Measurements from ENCODE around the gene ADAMTS2. TPM values are rescaled to one million over a fixed set of nuclear protein-coding genes. Genes with fewer than 3 reads are reported as not detected.

The ADAMTS2 gene
- total RNA-seq, 2 experiments from 2014 or later = not detected

DNA sequence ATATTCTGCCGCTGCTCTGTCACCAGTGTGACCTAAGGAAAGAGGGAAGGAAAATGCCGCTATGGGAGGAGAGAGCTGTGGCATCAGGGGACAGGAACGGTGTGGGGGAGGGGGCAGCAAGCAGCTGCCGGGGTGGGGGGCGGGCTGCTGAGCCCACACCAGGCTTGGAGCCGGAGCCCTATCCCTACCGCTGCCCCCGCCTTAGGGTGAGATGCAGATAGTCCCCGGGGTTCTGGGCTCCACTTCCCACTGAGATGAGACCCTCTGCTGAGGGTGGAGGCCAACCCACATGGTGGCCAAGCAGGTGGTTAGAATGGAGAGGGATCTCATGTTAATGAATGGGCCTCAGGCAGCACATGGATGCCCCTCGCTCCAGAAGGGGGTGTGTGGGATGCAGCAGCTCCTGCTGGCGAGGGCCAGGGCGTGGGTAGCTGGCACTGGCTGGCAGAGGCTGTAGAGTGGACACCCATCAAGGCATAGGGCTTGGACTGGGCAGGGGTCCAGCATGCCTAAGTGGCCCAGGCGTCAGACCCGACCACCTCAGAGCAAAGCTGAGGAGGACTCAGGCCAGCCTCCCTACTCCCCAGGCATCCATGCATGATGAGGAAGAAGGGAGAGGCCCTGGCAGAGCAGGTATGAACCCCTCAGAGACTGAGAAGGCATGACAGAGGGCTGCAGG lies 153.6 kb downstream of the ADAMTS2 start:
- no peak overlapping the region for H3K27ac ChIP-seq (ENCODE audit: low read depth in 1 of 2, low read length in 2 of 2)
- no peaks in the 10 kb centered on the region for H3K36me3 ChIP-seq (ENCODE audit: insufficient read depth, low read length)
- Mint-ChIP-seq H3K4me3 (no peak overlapping the region), H3K9me3 (no peaks in the 10 kb centered on the region), H3K36me3 (ENCODE audit: low read depth) (no peaks in the 10 kb centered on the region), H3K4me1 (ENCODE audit: low read depth) (no peaks in the 10 kb centered on the region), H3K27me3 (no peaks in the 10 kb centered on the region), H3K27ac (no peak overlapping the region)
- POLR2A ChIA-PET = no interaction called here
- no peaks in the 10 kb centered on the region for H3K4me1 ChIP-seq (ENCODE audit: insufficient read depth, low read length)
- H3K9me3 ChIP-seq (ENCODE audit: control insufficient read depth in 1 of 2, insufficient read depth in 1 of 2, low read length in 2 of 2) = peaks cover 0 to 6% of the 10 kb centered on the region in 2 experiments
- TF ChIP-seq, protein P1, sequence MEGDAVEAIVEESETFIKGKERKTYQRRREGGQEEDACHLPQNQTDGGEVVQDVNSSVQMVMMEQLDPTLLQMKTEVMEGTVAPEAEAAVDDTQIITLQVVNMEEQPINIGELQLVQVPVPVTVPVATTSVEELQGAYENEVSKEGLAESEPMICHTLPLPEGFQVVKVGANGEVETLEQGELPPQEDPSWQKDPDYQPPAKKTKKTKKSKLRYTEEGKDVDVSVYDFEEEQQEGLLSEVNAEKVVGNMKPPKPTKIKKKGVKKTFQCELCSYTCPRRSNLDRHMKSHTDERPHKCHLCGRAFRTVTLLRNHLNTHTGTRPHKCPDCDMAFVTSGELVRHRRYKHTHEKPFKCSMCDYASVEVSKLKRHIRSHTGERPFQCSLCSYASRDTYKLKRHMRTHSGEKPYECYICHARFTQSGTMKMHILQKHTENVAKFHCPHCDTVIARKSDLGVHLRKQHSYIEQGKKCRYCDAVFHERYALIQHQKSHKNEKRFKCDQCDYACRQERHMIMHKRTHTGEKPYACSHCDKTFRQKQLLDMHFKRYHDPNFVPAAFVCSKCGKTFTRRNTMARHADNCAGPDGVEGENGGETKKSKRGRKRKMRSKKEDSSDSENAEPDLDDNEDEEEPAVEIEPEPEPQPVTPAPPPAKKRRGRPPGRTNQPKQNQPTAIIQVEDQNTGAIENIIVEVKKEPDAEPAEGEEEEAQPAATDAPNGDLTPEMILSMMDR (IDR thresholded peaks at IDR 0.05) = no peak
- DNase-seq (no peak), ATAC-seq (ENCODE audit: poor library complexity) (no peak)
- intact Hi-C loops (cut with DNase I, micrococcal nuclease) = no loop called here
- no peak overlapping the region for H3K4me3 ChIP-seq (ENCODE audit: low read length)
- CTCF ChIA-PET = no interaction called here
- no peaks in the 10 kb centered on the region for H3K27me3 ChIP-seq (ENCODE audit: control insufficient read depth in 1 of 2, insufficient read depth in 2 of 2, low read length in 2 of 2)

DNA sequence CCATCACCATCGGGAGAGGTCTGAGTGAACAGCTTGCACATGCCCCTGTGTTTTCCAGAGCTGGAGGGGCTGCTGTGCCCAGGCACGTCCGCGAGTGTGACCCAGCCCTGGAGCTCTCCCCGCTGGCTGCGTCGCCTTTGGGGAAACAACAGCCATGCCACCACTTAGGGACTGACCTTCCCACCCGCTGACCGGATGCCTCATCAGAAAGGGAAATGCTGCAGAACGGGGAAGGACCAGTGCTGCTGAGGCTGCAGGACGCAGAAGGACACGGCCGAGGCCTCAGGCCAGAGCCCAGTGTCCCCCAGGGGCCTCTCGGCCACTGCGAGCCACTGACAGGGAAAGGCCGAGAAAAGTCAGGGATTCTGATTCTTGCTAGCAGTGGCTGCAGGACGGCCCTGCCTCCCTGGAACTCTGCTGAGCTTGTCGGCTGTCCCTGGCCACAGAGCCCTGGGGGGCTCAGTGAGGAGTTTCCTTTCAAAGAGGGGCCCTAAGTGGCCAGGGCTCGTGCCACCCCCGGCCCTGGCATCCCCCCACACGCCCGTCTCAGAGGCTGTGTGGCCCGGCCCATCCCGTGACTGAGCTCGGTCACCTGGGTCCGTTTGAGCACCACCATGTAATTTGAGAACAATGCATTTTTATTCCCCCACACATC lies 154.3 kb downstream of the ADAMTS2 start:
- no peaks in the 10 kb centered on the region for H3K4me1 ChIP-seq (ENCODE audit: insufficient read depth, low read length)
- peaks cover 0 to 6% of the 10 kb centered on the region in 2 experiments for H3K9me3 ChIP-seq (ENCODE audit: control insufficient read depth in 1 of 2, insufficient read depth in 1 of 2, low read length in 2 of 2)
- Mint-ChIP-seq H3K27me3 (no peaks in the 10 kb centered on the region), H3K27ac (no peak overlapping the region), H3K4me1 (ENCODE audit: low read depth) (no peaks in the 10 kb centered on the region), H3K36me3 (ENCODE audit: low read depth) (no peaks in the 10 kb centered on the region), H3K9me3 (no peaks in the 10 kb centered on the region), H3K4me3 (no peak overlapping the region)
- no peaks in the 10 kb centered on the region for H3K36me3 ChIP-seq (ENCODE audit: insufficient read depth, low read length)
- no peaks in the 10 kb centered on the region for H3K27me3 ChIP-seq (ENCODE audit: control insufficient read depth in 1 of 2, insufficient read depth in 2 of 2, low read length in 2 of 2)
- intact Hi-C loops (cut with DNase I, micrococcal nuclease) = no loop called here
- H3K27ac ChIP-seq (ENCODE audit: low read depth in 1 of 2, low read length in 2 of 2) = no peak overlapping the region
- CTCF ChIA-PET = interaction anchor here (1.2 kb wide), 1 partner anchor 16 kb away, joined by 3 read pairs; no protein-coding TSS in a partner anchor
- POLR2A ChIA-PET = no interaction called here
- ATAC-seq (ENCODE audit: poor library complexity) = no peak
- H3K4me3 ChIP-seq (ENCODE audit: low read length) = no peak overlapping the region
- TF ChIP-seq, protein P1 (IDR thresholded peaks at IDR 0.05) = no peak
- no peak for DNase-seq

DNA sequence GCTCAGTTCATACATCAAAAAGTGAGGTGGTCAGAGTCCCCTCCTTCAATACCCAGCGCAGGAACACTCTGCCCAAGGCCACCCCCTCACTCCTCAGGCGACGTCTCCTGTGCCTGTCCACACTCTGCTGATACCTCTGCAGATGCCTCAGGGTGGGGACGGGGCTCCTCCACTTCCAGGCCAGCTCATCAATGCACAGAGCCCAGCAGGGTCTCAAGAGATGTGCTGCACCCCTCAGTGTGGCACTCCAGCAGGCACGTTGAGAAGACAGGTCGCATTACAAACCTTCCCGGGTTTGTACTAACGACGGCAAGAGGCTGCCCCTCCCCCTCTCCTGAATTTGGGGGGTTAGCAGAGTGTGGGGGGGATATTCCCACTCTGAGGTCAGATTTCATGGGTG lies 156.6 kb downstream of the ADAMTS2 start:
- H3K27ac ChIP-seq (ENCODE audit: low read depth in 1 of 2, low read length in 2 of 2) = no peak overlapping the region
- Mint-ChIP-seq H3K4me1 (ENCODE audit: low read depth) (no peaks in the 10 kb centered on the region), H3K36me3 (ENCODE audit: low read depth) (no peaks in the 10 kb centered on the region), H3K9me3 (no peaks in the 10 kb centered on the region), H3K27ac (no peak overlapping the region), H3K27me3 (peaks cover 12% of the 10 kb centered on the region), H3K4me3 (no peak overlapping the region)
- intact Hi-C loops (cut with DNase I, micrococcal nuclease) = no loop called here
- H3K4me3 ChIP-seq (ENCODE audit: low read length) = no peak overlapping the region
- no peak for DNase-seq
- H3K27me3 ChIP-seq (ENCODE audit: control insufficient read depth in 1 of 2, insufficient read depth in 2 of 2, low read length in 2 of 2) = peaks cover 0 to 3% of the 10 kb centered on the region in 2 experiments
- no peaks in the 10 kb centered on the region for H3K4me1 ChIP-seq (ENCODE audit: insufficient read depth, low read length)
- ChIA-PET POLR2A (no interaction called here), CTCF (no interaction called here)
- TF ChIP-seq, protein P1 (IDR thresholded peaks at IDR 0.05) = no peak
- ATAC-seq (ENCODE audit: poor library complexity) = no peak
- no peaks in the 10 kb centered on the region for H3K36me3 ChIP-seq (ENCODE audit: insufficient read depth, low read length)
- H3K9me3 ChIP-seq (ENCODE audit: control insufficient read depth in 1 of 2, insufficient read depth in 1 of 2, low read length in 2 of 2) = peaks cover 0 to 6% of the 10 kb centered on the region in 2 experiments
